Bone marrow (tissue), 2 donors: ENCODE data around the gene MVD.
"Not testable (repeated sequence)": the region's sequence is repeated elsewhere in the genome, so short reads cannot be mapped to it uniquely, and the experiment has no call there.

Experiments used
- DNase-seq, 2 donors: peaks; one replicate each; lab custom pipeline; 2025; lab: John Stamatoyannopoulos, UW

The MVD gene

DNA sequence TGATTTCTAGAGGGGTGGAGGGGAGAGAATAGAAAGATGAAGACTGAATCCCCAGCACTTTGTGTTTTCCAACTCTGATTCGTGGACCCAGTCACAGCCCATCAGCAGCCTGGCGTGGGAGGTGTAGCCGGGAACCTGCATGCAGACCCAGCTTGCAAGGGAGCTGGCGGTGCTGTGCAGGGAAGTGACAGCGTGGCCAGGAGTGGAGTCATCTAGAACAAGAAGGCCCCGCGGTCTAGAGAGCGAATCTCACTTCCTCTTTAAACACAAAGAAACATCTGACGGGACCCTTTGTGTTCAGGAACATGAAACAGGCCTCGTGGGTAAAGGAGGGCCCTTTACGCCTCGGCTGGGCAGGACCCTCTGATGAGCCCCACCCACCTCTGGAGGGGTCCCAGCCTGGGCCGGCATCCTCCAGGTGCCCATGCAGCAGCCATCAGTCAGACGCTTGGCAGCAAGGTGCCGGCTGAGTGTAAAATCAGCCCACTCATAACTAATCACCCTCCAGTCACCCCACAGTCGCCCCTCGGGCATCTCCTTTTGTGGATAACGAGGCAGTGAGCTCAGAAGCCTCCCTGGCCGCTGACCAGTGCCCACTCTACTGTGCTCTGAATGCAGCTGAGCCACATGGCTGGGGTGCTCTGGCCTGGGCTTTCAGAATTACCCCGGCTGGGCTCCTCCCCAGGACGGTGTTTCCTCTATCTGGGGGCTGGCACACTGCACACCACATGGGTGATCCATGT lies 19.0 kb upstream of the MVD start:
- peak; percentile 29 to 85 for DNase-seq

GRCh38 chr16:88681084-88681680 lies 18.3 kb upstream of the MVD start:
- no peak for DNase-seq

DNA sequence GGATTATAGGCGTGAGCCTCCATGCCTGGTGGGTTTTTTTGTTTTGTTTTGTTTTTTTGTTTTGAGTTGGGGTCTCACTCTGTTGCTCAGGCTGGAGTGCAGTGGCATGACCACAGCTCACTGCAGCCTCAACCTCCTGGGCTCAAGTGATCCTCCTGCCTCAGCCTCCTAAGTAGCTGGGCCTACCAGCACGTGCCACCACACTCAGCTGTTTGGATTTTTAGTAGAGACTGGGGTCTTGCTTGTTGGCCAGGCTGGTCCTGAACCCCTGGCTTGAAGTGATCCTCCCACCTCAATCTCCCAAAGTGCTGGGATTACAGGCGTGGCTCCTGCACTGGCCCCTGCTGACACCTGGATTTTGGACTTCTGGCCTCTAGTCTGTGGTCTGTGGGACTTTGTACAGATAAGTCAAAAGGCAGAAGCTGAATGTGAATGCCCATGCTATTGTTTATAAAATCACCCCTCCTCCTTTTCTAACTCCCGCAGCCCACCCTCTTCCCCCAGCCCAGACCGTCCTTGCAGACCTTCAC lies 17.7 kb upstream of the MVD start:
- no peak for DNase-seq

GRCh38 chr16:88678224-88678979 lies 15.5 kb upstream of the MVD start:
- DNase-seq = no peak

GRCh38 chr16:88677721-88678120 lies 14.8 kb upstream of the MVD start:
- DNase-seq = no peak

- no peak for DNase-seq
Observed at GRCh38 chr16:88676502-88677242, 13.8 kb upstream of the MVD start.

GRCh38 chr16:88673716-88674379 lies 11.0 kb upstream of the MVD start:
- DNase-seq = no peak

DNA sequence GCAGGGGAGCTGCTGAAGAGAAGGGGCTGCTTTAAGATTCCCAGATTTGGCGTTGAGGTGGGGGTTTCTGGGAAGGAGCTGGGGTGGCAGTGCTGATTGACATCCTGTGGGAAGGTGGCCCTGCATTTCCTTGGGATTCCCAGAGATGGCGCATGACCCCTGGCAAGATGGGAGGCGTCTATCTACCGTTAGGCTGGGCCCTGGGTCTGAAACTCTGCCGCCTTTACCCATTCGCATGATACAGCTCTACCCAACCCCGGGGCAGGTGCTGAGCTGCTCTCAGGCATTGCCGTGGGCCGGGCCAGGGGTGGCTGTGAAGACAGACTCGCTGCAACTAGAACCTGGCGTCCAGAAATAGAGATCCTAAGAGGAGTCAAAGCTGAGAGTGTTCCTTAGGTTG lies 9.9 kb upstream of the MVD start:
- no peak for DNase-seq

- DNase-seq = no peak
Observed at GRCh38 chr16:88671806-88672205, 8.9 kb upstream of the MVD start.

- DNase-seq = no peak
Observed at GRCh38 chr16:88669980-88670379, 7.1 kb upstream of the MVD start.

DNA sequence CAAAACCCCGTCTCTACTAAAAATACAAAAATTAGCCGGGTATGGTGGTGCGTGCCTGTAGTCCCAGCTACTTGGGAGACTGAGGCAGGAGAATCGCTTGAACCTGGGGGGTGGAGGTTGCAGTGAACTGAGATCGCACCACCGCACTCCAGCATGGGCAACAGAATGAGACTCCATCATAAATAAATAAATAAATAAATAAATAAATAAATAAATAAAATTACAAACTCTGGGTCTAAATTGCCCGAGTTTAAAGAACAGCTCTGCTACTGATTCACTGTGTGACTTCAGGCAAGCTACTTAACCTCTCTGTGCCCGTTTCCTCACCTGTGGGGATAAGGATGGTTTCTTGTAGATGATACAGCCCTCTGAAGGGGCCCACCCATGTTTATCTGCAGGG lies 6.6 kb upstream of the MVD start:
- DNase-seq = not testable (repeated sequence)

DNA sequence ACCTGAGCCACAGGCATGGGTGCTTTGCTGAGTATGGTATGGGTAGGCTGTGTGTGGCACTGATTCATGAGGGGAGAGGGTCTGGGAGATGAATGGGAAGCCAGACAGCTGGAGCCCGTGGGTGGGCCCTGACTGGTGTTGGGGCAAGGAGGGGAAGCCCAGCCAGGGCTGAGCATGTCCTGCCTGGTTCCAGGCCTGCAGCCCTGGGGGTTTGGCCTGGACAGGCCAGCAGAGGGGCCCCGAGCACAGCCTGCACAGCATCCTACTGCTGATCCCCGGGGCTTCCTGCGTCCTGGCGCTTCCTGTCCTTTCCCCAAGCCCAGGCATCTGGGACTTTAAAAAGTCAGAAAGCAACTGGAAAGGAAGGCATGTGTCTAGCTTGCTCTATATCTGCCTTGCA lies 4.6 kb upstream of the MVD start:
- no peak for DNase-seq

GRCh38 chr16:88665570-88665969 lies 2.7 kb upstream of the MVD start:
- no peak for DNase-seq

DNA sequence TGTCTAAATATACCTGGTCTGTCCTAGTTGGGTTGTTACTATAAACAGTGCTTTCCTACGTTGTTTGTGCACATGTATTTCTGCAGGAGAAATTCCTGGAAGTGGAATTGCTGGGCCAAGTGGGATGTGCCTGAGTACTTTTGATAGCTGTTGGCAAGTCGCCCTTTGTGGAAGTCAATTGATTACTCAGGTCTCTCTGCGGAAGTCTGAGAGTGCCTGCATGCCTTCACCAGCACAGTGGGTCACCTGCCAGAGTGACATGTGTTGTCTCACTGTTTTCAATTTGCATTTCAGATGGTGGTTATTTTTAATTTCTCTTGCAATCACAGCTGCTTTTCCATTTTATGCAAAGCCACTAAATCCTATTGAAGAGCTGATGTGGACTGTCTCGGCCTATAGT lies 2.3 kb upstream of the MVD start:
- no peak for DNase-seq

- no peak for DNase-seq
Observed at GRCh38 chr16:88662222-88662842, 559 bp downstream of the MVD start.

GRCh38 chr16:88661468-88661867 lies 1.4 kb downstream of the MVD start:
- DNase-seq = no peak

DNA sequence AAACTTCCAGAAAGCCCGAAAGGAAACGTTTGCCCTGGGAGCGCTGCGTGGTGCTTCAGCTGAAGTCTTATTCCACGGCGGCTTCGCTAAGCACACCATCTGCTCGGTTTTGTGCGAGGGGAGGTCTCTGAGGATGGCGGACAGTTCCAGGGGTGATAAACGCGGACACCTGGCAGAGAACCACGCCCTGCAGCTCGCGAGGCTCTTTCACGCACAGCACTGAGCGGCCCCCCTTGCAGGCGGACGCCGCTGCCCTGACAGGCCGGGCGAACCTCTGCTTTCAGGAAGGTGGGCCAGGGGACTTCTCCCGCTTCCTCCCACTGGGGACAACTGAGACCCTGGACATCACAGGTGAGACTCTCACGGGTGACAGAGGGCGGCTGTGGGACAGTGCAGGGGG lies 3.7 kb downstream of the MVD start:
- no peak for DNase-seq

DNA sequence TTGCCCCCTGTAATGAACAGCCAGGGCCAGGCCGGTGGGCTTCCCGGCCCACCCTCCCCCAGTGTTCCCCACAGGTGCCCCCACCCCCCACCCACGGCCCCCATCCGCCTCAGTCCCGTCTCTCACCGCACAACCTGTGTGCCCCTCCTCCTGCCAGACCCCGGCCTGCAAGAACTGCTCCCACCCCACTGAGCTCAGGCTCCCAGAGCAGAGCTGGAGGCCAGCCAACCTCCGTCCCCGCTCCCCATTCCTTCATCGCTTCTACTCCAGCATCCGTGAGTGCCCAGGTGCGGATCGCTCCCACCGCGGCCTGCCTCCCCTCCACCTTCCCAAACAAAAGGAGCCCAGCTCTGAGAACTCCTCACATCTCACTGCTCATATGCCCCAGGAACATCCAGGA lies 4.2 kb downstream of the MVD start:
- no peak for DNase-seq

DNA sequence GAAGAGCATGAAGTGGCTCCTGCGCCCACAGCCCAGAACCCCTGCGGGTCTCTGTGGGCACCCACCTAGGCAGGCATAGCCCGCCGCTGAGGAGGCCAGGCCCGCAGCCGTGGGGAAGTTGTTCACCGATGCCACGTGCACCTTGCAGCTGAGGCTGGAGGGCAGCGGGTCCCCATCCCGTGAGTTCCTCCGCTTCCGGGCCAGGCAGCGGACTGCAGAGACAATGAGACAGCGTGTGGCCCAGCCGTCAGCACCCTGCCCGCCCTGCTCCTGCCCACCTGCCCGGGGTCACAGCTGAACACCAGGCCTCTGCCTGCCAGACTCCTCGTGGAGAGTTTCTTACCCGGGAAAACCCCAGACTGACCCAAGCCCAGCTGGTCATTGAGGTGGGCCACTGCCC lies 5.5 kb downstream of the MVD start:
- DNase-seq = no peak

- no peak for DNase-seq
Observed at GRCh38 chr16:88656291-88656980, 6.5 kb downstream of the MVD start.
